SK-N-SH (cell line): ENCODE data around the gene IWS1. TPM values are rescaled to one million over a fixed set of nuclear protein-coding genes. Genes with fewer than 3 reads are reported as not detected.

Experiments used
- CTCF ChIA-PET: fragments of 300-600, 350-600 bp; formaldehyde crosslinking; extraction: SDS; loops from one replicate; lab custom pipeline; 2021; lab: Yijun Ruan, JAX
- POLR2A ChIA-PET: fragments of 350-600 bp; sonication (Branson Sonifier 250); formaldehyde crosslinking; extraction: SDS; loops from one replicate; lab custom pipeline; 2020; ENCODE audit warnings: antibody characterized with exemption, inconsistent platforms; lab: Yijun Ruan, JAX
- DNase-seq: peaks from one replicate; pipeline ENCODE4 v3.0.0; 2012
- H2AFZ ChIP-seq: fragments of 200-600 bp; sonication (generic); 2 replicates; pipeline ENCODE4 v1.8.1; 2016; ENCODE audit warnings: antibody characterized with exemption, mild to moderate bottlenecking, low read depth
- H3F3A ChIP-seq: fragments of 200-600 bp; sonication (generic); replicated peaks from 2 replicates; pipeline ENCODE3; 2016; ENCODE audit warnings: antibody characterized with exemption, mild to moderate bottlenecking; ENCODE audit not compliant: insufficient read depth
- H3K27ac ChIP-seq, 2 experiments: fragments of 200-500 bp in 1 of 2; fragments of 200-600 bp in 1 of 2; sonication (Bioruptor generic) in 1 of 2; sonication (generic), shearing (Covaris generic) in 1 of 2; 2 replicates each; pipeline versions ENCODE4 v1.5.1 to v1.6.1; 2014 to 2016; ENCODE audit warnings: low read depth in 2 of 2, inconsistent platforms in 1 of 2, low read length in 1 of 2, mild to moderate bottlenecking in 1 of 2, mixed read lengths in 1 of 2
- H3K27me3 ChIP-seq: fragments of 200-600 bp; sonication (generic), shearing (Covaris generic); 2 replicates; pipeline ENCODE4 v1.6.1; 2016; ENCODE audit warnings: mixed run types; ENCODE audit not compliant: insufficient read depth
- H3K36me3 ChIP-seq, 2 experiments: fragments of 200-500 bp in 1 of 2; fragments of 200-600 bp in 1 of 2; sonication (Bioruptor generic) in 1 of 2; sonication (generic) in 1 of 2; replicated peaks in 1 of 2; 2 replicates each; pipeline versions ENCODE3 to v1.5.1; 2014 to 2016; ENCODE audit warnings: low read length in 1 of 2, mild to moderate bottlenecking in 1 of 2; ENCODE audit not compliant: insufficient read depth in 2 of 2, control insufficient read depth in 1 of 2
- H3K4me1 ChIP-seq, 2 experiments: fragments of 200-500 bp in 1 of 2; fragments of 200-600 bp in 1 of 2; sonication (Bioruptor generic) in 1 of 2; sonication (generic), shearing (Covaris generic) in 1 of 2; 2 replicates each; pipeline versions ENCODE4 v1.5.1 to v1.6.1; 2014 to 2016; ENCODE audit warnings: low read depth in 1 of 2, low read length in 1 of 2, mixed run types in 1 of 2; ENCODE audit not compliant: insufficient read depth in 2 of 2, control insufficient read depth in 1 of 2
- H3K4me2 ChIP-seq: fragments of 200-600 bp; sonication (generic), shearing (Covaris generic); 2 replicates; pipeline ENCODE4 v1.6.1; 2017; ENCODE audit warnings: mixed run types
- H3K4me3 ChIP-seq, 2 experiments: fragments of 200-500 bp in 1 of 2; fragments of 200-600 bp in 1 of 2; sonication (Bioruptor generic) in 1 of 2; sonication (generic), shearing (Covaris generic) in 1 of 2; 2 replicates each; pipeline versions ENCODE4 v1.5.1 to v1.8.1; 2014 to 2016; ENCODE audit warnings: low read depth in 2 of 2, inconsistent platforms in 1 of 2, low read length in 1 of 2, mild to moderate bottlenecking in 1 of 2, mixed read lengths in 1 of 2, moderate library complexity in 1 of 2
- H3K79me2 ChIP-seq: fragments of 200-600 bp; sonication (generic); 2 replicates; pipeline ENCODE4 v1.8.1; 2017; ENCODE audit warnings: mild to moderate bottlenecking; ENCODE audit not compliant: insufficient read depth
- H3K9ac ChIP-seq: fragments of 200-600 bp; sonication (generic); 2 replicates; pipeline ENCODE4 v1.6.1; 2017; ENCODE audit warnings: mixed run types
- H3K9me2 ChIP-seq: fragments of 200-600 bp; sonication (generic); 2 replicates; pipeline ENCODE4 v1.6.1; 2017; ENCODE audit warnings: mixed run types
- H3K9me3 ChIP-seq: fragments of 200-600 bp; sonication (generic); 2 replicates; pipeline ENCODE4 v1.6.1; 2017; ENCODE audit warnings: mixed run types, mild to moderate bottlenecking, moderate library complexity
- H4K20me1 ChIP-seq: fragments of 200-600 bp; sonication (generic); 2 replicates; pipeline ENCODE4 v1.6.1; 2017; ENCODE audit warnings: mild to moderate bottlenecking, mixed run types; ENCODE audit not compliant: insufficient read depth
- CHD2 ChIP-seq: fragments of 150-350 bp; IDR thresholded peaks from 2 replicates; pipeline ENCODE4 v1.6.1; 2018; ENCODE audit warnings: low read length; ENCODE audit not compliant: partially characterized antibody
- ELF1 ChIP-seq: IDR thresholded peaks from 2 replicates; pipeline ENCODE4 v1.4.0; 2012
- EZH2phosphoT487 ChIP-seq: fragments of 200-600 bp; sonication (generic); IDR thresholded peaks from 2 replicates; pipeline ENCODE4 v1.6.1; 2017; ENCODE audit warnings: low read depth, mixed run types, mild to moderate bottlenecking, antibody characterized with exemption, moderate library complexity, borderline replicate concordance
- GABPA ChIP-seq: IDR thresholded peaks from 2 replicates; pipeline ENCODE4 v1.4.0; 2012; ENCODE audit warnings: low read depth, mild to moderate bottlenecking
- GATA2 ChIP-seq: sonication (generic); formaldehyde crosslinking; IDR thresholded peaks from 2 replicates; pipeline ENCODE4 v1.5.0; 2020; ENCODE audit warnings: mild to moderate bottlenecking, missing genetic modification reagents
- JUND ChIP-seq: IDR thresholded peaks from 2 replicates; pipeline ENCODE4 v1.4.0; 2012
- MXI1 ChIP-seq: IDR thresholded peaks from 2 replicates; pipeline ENCODE4 v1.6.1; 2012; ENCODE audit warnings: mild to moderate bottlenecking, low read depth, low read length, improper control_type of control experiment
- NRF1 ChIP-seq: IDR thresholded peaks from 2 replicates; pipeline ENCODE4 v1.6.1; 2012; ENCODE audit warnings: low read depth, mild to moderate bottlenecking, low read length
- RXRA ChIP-seq: IDR thresholded peaks from 2 replicates; pipeline ENCODE4 v1.4.0; 2012; ENCODE audit warnings: low read depth, mild to moderate bottlenecking, borderline replicate concordance
- SIN3A ChIP-seq: IDR thresholded peaks from 2 replicates; pipeline ENCODE4 v1.6.1; 2012; ENCODE audit warnings: low read depth, mild to moderate bottlenecking, low read length, moderate library complexity, borderline replicate concordance
- TAF1 ChIP-seq: IDR thresholded peaks from 2 replicates; pipeline ENCODE4 v1.6.1; 2012; ENCODE audit warnings: low read depth, mild to moderate bottlenecking, low read length, moderate library complexity, borderline replicate concordance
- TEAD4 ChIP-seq: IDR thresholded peaks from 2 replicates; pipeline ENCODE4 v1.4.0; 2012; ENCODE audit warnings: mild to moderate bottlenecking, borderline replicate concordance; ENCODE audit not compliant: insufficient read depth
- YY1 ChIP-seq: IDR thresholded peaks from 2 replicates; pipeline ENCODE4 v1.4.0; 2012; ENCODE audit warnings: low read depth, mild to moderate bottlenecking
- WGBS: methylation state at CpG from one replicate; pipeline ENCODE4 v1.1.6; 2017; ENCODE audit warnings: low lambda C conversion rate; 5-methylcytosine and 5-hydroxymethylcytosine counted together
- polyA plus RNA-seq, 3 experiments: library from polyadenylated mRNA; depleted of rRNA; stranded (reverse); fragments of >200 nt; gene quantifications; 2 replicates each; pipeline ENCODE4 v1.2.3, GENCODE V29; 2012
- TF ChIP-seq, protein P1 (sequence below): IDR thresholded peaks from 2 replicates; pipeline ENCODE4 v1.4.0; 2012; ENCODE audit warnings: low read depth, borderline replicate concordance
- TF ChIP-seq, protein P2 (sequence below): IDR thresholded peaks from 2 replicates; pipeline ENCODE4 v1.4.0; 2012; ENCODE audit warnings: low read depth
- TF ChIP-seq, protein P3 (sequence below): IDR thresholded peaks from 2 replicates; pipeline ENCODE4 v1.4.0; 2012; ENCODE audit warnings: low read depth, borderline replicate concordance

IWS1 gene
- polyA plus RNA-seq, 1 of the 3 experiments (the other 2 are of a cell fraction), result 24.6 TPM

DNA sequence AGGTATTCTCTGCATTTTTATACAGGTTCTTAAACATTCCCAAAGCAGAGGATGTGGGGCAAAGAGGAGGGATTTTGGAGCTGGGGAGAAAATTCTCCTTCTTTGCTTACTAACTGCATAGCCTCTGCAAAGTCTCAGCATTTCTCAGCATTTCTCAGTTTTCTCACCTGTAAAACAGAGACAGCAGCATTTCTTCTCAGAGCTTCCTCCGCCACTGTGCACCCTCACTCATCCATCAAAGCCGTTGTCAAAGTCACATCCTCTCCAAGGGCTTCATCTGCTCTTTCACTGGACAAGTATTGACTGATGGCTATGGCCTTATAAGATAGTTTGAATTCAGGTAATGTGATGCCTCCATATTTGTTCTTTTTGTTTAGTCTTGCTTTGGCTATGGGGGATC is 26.6 kb upstream of the IWS1 start:
- no peaks in the 10 kb centered on the region for H3K79me2 ChIP-seq
- H4K20me1 ChIP-seq, result no peaks in the 10 kb centered on the region
- no peak overlapping the region for H3K4me2 ChIP-seq
- H3K27ac ChIP-seq, result no peak overlapping the region
- DNase-seq, result no peak
- TF ChIP-seq TEAD4, result no peak
- TF ChIP-seq GABPA, result no peak
- no peak for TF ChIP-seq NRF1
- TF ChIP-seq TAF1, result no peak
- no peak for TF ChIP-seq EZH2phosphoT487
- TF ChIP-seq RXRA, result no peak
- TF ChIP-seq, protein P1, sequence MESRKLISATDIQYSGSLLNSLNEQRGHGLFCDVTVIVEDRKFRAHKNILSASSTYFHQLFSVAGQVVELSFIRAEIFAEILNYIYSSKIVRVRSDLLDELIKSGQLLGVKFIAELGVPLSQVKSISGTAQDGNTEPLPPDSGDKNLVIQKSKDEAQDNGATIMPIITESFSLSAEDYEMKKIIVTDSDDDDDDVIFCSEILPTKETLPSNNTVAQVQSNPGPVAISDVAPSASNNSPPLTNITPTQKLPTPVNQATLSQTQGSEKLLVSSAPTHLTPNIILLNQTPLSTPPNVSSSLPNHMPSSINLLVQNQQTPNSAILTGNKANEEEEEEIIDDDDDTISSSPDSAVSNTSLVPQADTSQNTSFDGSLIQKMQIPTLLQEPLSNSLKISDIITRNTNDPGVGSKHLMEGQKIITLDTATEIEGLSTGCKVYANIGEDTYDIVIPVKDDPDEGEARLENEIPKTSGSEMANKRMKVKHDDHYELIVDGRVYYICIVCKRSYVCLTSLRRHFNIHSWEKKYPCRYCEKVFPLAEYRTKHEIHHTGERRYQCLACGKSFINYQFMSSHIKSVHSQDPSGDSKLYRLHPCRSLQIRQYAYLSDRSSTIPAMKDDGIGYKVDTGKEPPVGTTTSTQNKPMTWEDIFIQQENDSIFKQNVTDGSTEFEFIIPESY, result no peak
- TF ChIP-seq ELF1, result no peak
- TF ChIP-seq JUND, result no peak
- TF ChIP-seq, protein P2, sequence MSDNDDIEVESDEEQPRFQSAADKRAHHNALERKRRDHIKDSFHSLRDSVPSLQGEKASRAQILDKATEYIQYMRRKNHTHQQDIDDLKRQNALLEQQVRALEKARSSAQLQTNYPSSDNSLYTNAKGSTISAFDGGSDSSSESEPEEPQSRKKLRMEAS, result no peak
- no peak for TF ChIP-seq GATA2 (CRISPR knock-in tag)
- no peak for TF ChIP-seq CHD2
- TF ChIP-seq YY1, result no peak
- no peaks in the 10 kb centered on the region for H3K36me3 ChIP-seq
- H3K9me3 ChIP-seq, result no peaks in the 10 kb centered on the region
- no peaks in the 10 kb centered on the region for H3K4me1 ChIP-seq
- no peaks in the 10 kb centered on the region for H3K9me2 ChIP-seq
- H3K4me3 ChIP-seq, result no peak overlapping the region
- ChIA-PET CTCF (no interaction called here), POLR2A (no interaction called here)
- H2AFZ ChIP-seq, result no peak overlapping the region
- no peaks in the 10 kb centered on the region; the same call in 1 of the 2 replicates for H3K27me3 ChIP-seq
- H3F3A ChIP-seq, result no peaks in the 10 kb centered on the region
- H3K9ac ChIP-seq, result no peak overlapping the region
- 39% methylated on average over 2 of the region's 2 CpGs for WGBS

DNA sequence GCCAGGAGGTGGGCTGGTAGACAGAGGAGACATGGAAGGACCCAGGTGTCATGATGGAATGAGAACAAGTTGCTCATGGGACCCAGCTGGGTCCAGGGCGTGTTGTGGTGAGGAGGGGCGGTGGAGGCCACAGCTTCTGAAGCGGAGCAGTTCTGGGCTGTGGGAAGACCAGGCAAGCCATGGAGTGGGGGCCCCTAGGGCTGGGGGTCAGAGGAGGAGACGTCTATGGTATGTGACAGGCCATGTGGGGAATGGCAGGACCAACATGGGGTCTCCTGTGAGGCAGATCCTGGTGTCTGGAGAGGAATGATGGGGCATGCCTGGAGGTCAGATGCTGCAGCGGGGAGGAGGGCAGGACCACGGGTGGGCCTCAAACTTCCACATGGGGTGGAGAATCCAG is 26.0 kb upstream of the IWS1 start:
- no peaks in the 10 kb centered on the region for H3K4me1 ChIP-seq
- H3K4me3 ChIP-seq, result no peak overlapping the region
- H3K27me3 ChIP-seq, result no peaks in the 10 kb centered on the region; the same call in 1 of the 2 replicates
- no peaks in the 10 kb centered on the region for H3K9me3 ChIP-seq
- H3K27ac ChIP-seq, result no peak overlapping the region
- POLR2A ChIA-PET, result no interaction called here
- 47% methylated on average over 5 of the region's 6 CpGs for WGBS
- H3K9ac ChIP-seq, result no peak overlapping the region
- no peaks in the 10 kb centered on the region for H3K79me2 ChIP-seq
- no peaks in the 10 kb centered on the region for H3K36me3 ChIP-seq
- no peaks in the 10 kb centered on the region for H3K9me2 ChIP-seq
- no peak for TF ChIP-seq SIN3A
- TF ChIP-seq MXI1, result no peak
- TF ChIP-seq NRF1, result no peak
- TF ChIP-seq, protein P3, sequence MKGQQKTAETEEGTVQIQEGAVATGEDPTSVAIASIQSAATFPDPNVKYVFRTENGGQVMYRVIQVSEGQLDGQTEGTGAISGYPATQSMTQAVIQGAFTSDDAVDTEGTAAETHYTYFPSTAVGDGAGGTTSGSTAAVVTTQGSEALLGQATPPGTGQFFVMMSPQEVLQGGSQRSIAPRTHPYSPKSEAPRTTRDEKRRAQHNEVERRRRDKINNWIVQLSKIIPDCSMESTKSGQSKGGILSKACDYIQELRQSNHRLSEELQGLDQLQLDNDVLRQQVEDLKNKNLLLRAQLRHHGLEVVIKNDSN, result no peak
- TF ChIP-seq, all 33 proteins: peak for 0
- no peak overlapping the region for H3K4me2 ChIP-seq
- H3F3A ChIP-seq, result no peaks in the 10 kb centered on the region
- CTCF ChIA-PET, result no interaction called here
- no peaks in the 10 kb centered on the region for H4K20me1 ChIP-seq
- DNase-seq, result no peak
- no peak overlapping the region for H2AFZ ChIP-seq
